GM11168 (cell line): Measurements from ENCODE around the gene ZP1.

Source experiments
- in situ Hi-C: fragments of 300-500 bp; cut with MboI; formaldehyde crosslinking; loops from one replicate; pipeline ENCODE4 v1.12.0; 2022; ENCODE audit warnings: low sequenced_read_pairs; ENCODE audit not compliant: unreplicated experiment

Gene ZP1

DNA sequence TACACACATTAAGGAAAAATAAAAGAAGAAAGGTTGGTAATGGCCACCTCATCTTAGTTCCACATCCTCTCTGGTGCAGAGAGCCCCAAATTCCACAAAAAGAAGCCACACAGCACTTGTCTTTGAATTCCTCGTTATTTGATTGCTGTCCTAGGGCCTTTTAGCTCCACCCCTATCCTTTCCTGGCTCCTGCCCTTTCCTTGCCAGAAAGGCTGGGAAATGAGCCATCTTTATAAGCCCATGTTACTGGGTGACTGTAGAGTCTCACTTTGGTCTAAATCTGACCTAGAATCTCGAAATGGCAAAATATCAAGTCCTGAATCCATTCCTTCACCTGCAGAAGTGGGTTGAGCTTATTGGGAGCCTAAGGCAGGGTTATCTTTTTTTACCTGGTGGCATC lies 52.6 kb downstream of the ZP1 start:
- in situ Hi-C loops = no loop called here

DNA sequence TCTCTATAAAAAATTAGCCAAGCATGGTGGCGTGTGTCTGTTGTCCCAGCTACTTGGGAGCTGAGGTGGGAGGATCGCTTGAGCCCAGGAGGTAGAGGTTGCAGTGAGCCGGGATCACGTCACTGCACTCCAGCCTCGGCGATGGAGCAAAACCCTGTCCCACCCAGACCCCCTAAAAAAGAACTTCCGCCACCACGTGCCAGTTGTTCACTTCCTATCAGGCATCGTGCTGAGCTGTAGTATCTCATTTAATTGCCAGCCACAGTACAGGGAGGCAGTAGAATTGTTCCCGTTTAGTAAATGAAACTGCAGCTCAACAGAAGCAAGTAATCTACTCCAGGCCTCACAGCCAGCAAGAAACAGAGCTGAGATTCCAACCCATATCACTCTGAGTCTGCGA lies 53.9 kb downstream of the ZP1 start:
- in situ Hi-C loops = no loop called here

- in situ Hi-C loops = no loop called here
These were observed 54.5 kb downstream of the ZP1 start for GRCh38 chr11:60921777-60922335.

DNA sequence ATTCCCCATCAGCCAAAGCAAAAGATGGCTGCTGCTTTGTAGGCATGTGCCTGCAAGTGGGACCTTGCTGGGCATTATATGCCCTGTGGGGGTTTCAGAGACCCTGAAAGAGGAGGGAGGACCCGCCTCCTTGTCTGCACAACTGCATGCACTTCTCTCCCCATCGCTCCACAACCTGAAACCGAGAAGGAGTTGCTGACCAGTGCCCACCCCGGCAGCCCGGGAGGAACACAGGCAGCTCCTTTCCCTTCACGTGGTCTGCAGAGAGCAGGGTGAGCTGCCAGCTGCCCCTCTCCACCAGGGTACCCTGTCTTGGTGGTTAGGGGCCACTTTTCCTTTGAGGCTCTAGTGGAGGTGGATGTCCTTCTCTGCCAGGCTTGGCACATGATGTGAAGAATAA lies 55.6 kb downstream of the ZP1 start:
- in situ Hi-C loops = no loop called here

GRCh38 chr11:60923326-60923725 lies 56.0 kb downstream of the ZP1 start:
- in situ Hi-C loops = no loop called here

DNA sequence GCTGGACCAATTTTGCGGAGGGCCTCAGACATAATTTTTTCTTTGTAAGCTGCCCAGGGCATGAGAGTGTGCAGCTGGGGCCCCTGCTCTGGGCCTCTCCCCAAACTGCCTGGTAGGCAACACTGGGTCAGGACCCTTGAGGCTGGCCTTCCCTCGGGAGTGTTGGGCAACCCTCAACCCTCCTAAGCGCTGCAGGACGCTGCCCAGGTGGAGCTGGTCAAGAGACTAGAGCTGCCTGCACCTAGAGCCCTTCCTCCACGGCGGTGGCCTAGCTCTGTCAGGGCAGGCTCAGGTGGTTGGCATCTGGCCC lies 56.4 kb downstream of the ZP1 start:
- in situ Hi-C loops = no loop called here

GRCh38 chr11:60924110-60924905 lies 57.0 kb downstream of the ZP1 start, which contains the start of gene TMEM132A:
Gene TMEM132A, plus strand, starts transcription at chr11:60924460. Its CDS starts 174 bp downstream, at chr11:60924634.
- in situ Hi-C loops = no loop called here
